NCI-H460 (cell line): ENCODE results near the gene NLRP1. TPM values are rescaled to one million over a fixed set of nuclear protein-coding genes. Genes with fewer than 3 reads are reported as not detected.

Source experiments
- DNase-seq: peaks from one replicate; pipeline ENCODE4 v3.0.0-alpha.2; 2016; ENCODE audit warnings: low read depth; ENCODE audit errors: extremely low read depth
- total RNA-seq: library from RNA; depleted of rRNA; stranded (reverse); fragments of >200 nt; shearing (Covaris generic); gene quantifications from 2 replicates; pipeline ENCODE4 v1.2.3, GENCODE V29; 2014

NLRP1 gene
- total RNA-seq, 1 experiment from 2014 or later, result 1.4 TPM

DNA sequence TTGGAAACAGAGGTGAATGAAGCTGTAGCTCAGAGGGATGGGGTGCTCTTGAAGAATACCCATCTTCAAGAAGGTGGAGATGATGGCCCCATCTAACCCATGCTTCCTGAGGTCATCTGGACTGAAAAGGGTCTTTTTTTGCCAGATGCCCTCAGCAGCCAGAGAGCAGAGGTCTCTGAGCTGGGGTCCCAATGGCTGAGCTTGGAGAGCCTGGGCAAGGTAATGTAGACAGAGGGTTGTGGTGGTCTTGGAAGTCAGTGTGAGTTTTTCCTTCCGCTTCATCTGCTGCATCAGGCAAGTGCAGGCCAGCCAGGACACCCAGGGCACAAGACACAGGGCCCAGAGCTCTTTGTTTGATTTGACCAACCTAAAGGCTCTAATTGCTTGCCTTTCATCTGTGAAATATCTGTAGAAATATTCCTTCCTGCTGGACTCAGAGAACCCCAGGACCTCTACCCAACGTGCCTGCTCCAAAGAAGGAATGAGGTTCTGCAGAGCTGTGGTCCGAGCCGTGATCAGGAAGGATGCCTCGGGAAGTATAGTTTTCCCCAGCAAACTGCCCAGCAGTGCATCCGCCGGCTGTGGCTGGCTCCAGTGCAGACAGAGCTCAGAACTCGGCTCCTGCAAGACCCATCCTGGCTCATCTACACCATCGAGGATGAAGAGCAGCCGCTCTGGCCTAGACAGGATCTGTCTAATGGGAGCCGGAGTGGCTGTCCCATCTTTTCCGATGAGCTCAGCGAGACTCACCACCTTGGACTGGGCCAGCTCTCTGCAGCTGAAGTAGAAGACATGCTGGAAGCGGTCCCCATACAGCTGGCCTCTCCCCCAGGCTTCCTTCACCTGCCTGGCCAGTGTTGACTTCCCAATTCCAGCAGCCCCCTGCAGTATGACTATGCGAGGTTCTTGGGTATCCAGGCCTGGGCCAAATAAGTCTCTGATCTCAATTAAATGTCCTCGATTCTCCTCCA, 25.2 kb downstream of the NLRP1 start:
- DNase-seq, result no peak

DNA sequence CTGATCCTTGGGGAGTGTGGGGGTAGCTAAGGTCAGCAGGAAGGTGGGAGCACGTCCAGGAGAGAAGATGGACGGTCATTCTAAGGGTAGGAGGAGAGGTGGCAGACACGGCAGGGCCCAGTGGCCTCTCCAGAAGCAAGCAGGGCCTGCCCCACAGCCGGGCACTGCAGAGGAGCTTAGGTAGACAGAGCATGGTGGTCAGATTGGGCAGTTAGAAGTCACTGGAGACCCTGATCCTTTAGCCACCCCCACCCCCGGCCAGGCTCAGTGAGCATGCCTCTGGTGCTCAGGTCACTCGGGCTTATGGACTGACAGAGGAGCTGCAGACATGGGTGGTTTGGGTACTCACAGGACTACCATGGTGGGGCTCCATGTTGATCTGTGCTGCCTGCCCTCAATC, 26.3 kb downstream of the NLRP1 start:
- no peak for DNase-seq

DNA sequence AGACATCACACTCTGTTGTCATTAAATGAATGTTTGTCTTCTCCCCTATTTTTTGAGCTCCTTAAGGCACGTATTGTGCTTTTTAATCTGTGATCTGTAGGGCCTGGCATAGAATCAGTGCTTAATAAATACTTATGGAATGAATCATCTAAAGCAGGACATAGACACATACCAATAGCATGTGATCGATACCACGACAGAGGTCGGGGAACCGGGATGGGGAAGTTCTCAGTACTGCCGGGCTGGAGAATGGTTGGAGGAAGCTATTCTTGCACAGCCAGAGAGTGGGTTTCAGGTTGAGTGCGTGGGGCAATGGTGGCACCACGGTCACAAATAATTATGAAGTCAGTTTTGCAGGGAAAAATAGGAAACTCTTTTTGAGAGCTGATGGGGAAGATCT, 26.8 kb downstream of the NLRP1 start:
- no peak for DNase-seq

DNA sequence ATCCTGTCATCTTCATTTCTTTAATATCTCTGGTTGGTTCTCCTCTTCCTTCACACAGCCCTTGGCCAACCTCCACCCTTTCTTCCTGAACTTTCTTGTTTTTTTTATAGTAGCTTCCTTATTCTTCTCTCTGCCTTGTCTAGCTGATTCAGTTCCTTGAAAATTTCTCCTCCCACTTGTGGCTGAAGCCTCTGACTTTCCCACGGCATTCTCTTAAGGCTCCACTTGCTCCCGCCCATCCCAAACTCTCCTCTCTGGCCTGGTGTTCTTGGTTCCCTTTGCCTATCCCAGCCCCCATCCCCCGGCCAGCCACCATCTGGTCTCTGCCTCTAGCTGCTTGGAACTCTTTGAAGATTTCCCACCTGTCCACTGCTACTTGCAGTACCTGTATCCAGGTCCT, 29.1 kb downstream of the NLRP1 start:
- no peak for DNase-seq

DNA sequence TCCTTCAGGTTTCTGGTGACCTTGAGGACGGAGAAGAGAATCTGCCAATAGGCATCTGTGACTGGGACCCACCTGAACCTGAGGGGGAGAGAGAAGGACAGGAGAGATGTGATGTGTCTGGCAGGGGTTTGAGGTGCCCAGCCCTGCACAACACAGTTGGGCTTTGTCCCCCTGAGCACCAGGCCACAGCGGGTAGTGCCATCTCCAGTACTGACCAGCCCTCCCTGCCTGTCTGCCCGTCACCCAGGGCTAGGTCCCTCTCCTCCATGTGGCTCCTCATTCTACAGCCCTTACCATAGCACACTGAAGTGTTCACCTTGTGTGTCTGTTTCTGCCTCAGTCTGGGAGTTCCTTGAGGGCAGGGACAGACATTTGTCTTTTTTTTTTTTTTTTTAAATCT, 30.8 kb downstream of the NLRP1 start:
- DNase-seq, result no peak

DNA sequence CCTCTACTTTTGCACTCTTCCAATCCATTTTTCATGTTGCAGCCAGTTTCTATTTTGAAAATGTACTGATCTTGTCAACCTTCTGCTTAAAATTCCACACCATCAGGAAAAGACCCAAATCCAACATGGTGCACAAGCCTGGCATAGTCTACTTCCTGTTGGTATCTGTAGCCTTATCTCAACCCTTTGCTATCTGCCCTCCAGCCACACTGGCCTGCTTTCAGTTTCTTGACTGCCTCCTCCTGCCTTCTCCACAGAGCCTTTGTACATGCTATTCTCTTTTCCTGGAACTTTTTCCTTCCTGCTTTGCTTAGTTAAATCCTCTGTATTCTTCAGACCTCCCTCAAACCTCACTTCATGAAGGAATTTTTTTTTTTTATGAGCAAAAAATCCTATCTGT, 31.5 kb downstream of the NLRP1 start:
- no peak for DNase-seq

DNA sequence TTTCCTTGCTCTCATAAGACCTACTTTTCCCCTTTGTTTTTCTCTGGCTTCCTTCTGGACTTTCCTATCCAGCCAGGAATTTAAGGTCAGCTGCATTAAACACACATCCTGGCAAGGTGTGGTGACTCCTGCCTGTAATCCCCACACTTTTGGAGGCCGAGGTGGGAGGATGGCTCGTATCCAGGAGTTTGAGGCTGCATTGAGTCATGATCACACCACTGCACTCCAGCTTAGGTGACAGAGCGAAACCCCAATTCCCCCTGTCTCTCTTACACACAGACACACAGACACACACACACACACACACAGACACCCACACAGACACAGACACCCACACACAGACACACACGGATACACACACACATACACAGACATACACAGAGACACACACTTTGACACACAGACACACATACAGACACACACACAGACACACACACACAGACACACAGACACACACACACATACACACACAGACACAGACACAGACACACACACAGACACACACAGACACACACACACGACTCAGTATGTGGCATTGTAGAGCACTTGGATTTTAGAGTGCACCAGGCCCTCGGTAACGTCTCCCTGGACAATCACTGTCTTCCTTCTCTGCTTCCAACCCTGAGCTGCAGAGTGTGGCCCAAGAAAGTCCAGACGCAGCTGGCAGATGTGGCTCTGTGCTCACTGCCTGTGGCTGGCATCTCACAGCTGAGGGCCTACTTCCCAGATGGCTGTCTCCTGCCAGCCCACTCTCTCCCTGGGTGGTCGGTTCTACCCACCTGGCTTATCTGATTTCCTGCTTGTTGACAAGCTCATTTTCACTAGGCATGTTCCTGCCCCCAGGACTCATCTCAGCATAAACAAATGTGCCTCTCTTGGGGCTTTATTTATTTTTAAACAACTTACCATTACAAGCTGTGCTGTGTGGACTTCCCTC, 39.0 kb downstream of the NLRP1 start:
- DNase-seq, result no peak

DNA sequence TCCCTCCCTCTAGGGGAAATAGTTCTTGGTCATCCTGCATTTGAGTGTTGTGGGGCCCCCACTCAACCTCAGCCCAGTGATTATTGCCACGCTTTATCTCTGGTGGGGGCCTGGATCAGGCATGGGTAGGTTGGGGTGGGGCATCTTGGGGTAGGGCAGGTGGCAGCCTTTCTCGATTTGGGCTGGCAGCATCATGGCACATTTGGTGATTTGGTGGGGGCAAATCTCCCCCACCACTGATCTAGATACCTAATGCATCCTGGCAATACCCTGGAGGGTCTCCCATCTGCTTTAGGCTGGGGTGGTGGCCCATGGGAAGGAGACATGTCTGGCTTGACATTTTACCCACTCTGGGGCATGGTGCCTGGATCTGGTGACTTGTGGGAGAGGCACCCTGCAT, 40.2 kb downstream of the NLRP1 start:
- DNase-seq, result no peak

DNA sequence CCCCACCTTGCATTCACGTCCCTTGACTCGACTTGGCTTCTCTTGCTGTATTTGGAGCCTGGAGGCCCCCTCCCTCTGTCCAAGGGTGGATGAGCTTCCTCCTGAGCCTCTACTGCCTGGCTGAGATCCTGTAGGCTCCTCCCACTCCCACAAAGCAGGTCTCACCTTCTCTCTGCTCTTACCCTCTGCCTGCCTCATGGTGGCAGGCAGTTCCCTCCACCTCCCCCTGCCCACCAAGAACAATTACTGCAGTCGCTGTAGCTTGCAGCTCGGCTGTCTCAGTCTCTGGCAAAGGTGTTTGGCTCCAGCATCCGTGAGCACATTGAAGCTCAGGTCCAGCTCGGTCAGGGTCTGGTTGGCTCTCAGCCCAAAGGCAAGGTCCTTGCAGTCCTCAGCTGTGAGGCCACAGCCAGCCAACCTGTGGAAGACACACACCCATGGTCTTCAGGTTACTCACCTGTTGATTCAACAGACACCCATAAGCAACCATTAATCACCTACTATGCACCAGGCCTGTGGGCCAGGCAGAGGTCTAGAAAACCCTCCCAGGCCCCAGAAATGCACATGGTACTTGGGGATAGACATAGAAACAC, 42.6 kb downstream of the NLRP1 start:
- no peak for DNase-seq

DNA sequence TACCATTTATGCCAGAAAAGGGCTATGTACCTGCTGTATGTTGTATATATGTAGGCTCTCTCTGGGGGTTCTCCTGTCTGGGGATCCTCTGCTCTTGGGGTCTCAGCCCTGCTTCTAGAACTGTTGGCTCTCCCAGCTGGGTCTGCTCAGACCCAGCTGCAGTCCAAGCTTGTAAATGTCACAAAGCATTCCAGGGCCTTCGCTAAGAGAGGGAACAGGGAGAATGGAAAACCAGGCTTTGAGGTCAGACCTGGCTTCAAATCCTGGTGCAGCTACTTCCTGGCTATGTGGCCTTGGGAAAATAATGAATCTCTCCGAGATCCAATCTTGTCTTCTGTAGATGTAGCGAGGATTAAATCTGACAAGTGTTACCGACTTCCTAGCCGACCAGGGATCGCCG, 44.0 kb downstream of the NLRP1 start:
- no peak for DNase-seq

DNA sequence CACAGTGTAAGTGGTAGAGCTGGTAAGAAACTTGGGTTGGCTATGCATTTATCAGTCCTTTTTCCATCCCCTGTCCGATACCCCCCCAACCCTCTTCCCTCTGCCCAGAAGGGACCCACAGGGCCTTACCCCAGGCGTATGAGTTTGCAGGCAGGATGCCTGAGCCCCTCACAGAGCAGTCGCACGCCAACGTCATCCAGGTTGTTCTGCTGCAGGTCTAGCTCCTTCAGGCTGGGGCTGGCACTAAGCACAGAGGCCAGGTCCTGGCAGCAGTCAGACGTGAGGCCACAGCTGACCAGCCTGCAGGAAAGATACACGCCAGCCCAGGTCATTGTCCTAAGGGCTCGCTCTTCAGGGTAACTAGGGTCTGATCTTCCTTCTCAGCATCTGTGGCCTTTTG, 45.0 kb downstream of the NLRP1 start:
- no peak for DNase-seq

DNA sequence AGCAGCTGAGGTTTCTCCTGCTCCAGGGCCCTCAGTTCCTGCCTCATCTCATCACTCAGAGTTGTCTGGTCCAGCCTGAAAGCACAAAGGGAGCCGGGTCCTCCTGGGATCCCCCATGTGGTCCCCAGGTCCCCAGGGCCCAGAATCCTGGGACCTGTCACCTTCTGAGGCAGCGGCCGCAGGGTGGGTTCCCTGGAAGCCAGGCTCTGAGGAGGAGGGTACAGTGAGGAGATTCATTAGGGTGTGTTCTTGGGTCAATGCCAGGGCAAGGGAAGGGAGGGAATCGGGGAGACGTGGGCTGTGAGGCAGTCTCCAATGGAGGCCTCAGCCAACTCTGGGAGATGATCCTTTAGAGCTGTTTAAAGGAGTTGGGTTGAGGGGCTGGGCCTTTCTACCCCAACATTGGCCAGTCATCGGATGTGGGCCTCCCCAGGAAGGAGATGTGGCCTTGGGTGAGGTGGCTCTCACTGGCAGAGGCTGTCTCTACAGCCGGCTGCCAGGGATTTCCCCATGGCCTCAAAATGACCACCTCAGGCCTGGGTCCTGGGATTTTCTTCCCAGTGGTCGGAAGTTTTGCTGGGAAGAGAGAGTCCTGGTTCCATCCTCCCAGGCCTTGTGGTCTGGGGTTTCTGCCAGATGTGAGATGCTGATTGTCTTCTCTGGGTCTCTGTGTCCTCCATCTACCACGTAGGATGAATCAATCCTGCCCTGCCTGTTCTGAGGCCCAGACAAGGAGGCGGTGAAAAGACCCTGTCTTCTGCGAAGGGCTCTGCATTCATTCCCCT, 47.3 kb downstream of the NLRP1 start:
- no peak for DNase-seq

DNA sequence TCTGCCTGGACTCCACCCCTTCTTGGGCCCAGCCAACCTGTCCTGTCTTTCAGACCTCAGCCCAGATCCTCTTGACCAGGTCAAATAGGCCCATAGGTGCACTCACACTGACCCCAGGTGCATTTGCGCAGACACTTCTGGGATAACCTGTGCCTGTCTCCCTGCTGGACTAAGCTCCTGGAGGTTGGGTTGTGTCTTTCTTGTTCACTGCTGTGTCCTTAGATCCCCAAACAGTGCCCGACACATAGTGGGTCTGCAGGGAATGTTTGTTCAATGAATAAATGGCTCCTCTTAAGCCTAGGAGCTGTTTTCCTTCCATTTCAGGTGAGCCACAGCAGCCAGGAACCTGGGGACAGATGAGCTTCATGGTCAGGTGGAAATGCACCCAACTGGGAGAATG, 48.9 kb downstream of the NLRP1 start:
- DNase-seq, result no peak

DNA sequence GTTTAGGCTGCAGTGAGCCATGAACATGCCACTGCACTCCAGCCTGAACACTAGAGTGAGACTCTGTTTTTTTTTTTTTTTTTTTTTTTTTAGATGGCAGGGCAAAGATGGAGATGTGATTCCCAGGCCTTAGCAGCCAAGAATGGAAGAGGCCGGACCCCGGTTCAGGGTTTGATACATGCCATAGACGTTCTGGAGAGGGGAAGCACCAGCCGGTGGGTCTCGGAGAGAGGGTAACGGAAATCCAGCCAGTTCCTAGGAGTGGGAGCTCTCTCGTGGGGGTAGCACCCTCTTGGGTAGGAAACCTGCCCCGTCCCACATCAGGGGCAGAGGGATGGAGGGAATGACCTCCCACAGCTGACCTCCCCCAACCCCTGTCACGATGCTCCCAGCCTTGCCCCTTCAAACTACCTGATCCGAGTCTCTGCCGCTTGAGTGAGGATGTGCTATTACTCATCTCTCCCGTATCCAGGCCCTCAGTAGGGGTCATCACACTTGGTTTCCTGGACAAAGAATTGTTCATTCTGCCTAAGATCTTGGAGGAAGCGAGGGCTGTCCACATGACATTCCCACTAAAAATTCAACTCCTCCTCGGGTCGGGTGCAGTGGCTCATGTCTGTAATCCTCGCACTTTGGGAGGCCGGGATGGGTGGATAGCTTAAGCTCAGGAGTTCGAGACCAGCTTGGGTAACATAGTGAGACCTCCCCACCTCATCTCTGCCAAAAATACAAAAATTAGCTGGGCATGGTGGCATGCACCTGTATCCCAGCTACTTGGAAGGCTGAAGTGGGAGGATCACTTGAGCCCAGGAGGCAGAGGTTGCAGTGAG, 50.6 kb downstream of the NLRP1 start:
- DNase-seq, result no peak

DNA sequence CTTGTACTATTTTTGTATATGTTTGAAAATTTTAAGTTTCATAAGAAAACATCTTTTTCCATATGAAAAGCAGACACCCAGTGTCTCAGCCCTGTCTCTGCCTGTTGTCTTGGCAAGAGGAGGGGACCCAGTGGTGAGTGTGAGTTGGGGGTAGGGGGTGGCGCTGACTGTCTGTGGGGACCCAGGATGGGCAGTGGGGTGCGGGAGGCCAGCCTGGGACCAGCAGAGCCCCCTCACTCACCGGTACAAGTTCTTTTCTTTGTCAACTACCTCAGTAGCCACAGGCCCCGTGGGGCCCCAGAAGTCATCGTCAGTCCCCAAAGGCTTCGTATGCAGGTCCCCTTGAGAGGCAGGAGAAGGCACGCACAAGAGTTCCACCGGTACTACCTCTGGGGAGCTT, 51.7 kb downstream of the NLRP1 start:
- no peak for DNase-seq

DNA sequence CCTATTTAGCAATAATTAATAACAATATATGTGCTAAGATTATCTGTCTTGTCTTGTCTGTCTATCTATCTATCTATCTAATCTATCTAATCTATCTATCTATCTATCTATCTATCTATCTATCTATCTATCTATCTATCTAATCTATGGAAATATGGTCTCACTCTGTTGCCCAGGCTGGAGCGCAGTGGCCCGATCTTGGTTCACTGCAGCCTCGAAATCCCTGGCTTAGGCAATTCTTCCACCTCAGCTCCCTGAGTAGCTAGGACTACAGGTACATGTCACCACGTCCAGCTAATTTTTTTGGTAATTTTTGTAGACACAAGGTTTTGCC, 53.3 kb downstream of the NLRP1 start:
- no peak for DNase-seq

DNA sequence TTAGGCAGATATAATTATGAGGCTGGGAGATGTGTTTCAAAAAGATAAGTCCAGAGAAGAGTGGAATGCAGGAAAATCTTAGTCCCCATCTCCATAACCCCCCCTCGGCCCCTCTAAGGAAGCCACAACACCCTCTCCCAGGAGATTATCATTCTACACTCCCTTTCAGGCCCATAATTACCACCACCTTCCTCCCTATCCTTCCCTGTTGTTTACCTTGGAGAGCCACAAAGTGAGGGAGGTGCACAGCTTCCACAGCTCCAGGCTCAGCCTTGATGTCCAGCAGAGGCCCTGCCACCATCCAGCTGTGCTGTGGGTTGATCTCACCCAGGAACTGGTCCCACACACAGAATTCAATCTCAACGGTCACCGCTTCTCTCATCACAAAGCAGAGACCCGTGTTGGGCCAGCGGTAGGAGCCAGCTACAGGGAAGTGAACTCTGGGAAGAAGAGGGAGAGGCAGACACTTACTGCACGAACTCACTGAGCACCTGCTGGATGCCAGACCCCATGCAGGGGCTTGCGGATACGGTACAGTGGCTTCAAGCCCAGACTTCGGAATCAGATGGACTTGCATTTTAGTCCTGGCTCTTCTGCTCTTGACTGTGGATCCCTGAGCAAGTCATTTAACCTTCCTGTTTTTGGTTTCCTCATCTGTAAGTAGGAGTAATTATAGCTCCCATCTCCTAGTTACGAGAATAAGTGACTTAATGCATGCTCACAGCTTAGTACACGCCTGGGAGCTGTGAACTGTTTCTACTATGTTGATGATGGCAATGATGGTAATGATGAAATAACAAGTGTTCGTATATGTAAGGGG, 53.8 kb downstream of the NLRP1 start:
- no peak for DNase-seq

DNA sequence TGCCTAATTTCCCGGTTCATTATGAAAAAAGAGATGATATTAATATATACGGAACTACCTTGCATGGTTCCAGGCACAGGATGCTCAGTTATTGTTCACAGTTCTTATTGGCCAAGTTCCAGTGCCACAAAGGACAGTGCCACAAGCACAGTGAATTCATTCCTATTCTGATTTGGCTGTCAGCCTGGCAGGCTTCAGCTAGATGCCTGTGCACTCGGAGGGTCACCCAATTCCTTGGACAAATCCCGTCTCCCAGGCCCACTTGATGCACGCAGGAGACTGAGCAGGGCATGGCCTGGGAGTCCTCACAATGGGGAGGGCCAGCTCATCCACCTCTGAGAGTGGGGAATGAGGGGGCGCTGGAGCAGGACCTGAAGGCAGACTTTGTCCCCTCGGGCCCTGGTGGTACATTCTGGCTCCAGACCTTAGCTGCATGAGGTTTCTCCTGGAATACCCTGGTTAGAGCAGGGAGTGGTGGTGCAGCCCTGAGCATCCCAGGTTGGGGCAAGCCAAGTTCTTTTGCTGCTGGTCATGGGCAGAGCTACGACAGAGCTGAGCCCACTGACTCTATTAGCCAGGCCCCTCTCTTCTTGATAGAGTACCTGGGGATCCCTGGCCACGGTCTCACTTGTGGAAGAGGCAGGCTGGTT, 56.6 kb downstream of the NLRP1 start:
- DNase-seq, result no peak
